ENCODE data around the gene BCDIN3D. TPM values are rescaled to one million over a fixed set of nuclear protein-coding genes. Genes with fewer than 3 reads are reported as not detected.

BCDIN3D gene
- total and polyA plus RNA-seq, 9 of the 15 experiments (the other 6 are each of a cell fraction or from before 2014, with no cell fraction given) = 3.7 to 6.9 (median 5.6) TPM

GRCh38 chr12:49868952-49869815, 26.3 kb upstream of the BCDIN3D start (continued):
- TF ChIP-seq, protein P1, sequence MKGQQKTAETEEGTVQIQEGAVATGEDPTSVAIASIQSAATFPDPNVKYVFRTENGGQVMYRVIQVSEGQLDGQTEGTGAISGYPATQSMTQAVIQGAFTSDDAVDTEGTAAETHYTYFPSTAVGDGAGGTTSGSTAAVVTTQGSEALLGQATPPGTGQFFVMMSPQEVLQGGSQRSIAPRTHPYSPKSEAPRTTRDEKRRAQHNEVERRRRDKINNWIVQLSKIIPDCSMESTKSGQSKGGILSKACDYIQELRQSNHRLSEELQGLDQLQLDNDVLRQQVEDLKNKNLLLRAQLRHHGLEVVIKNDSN (CRISPR knock-in tag; IDR thresholded peaks at IDR 0.05) = no peak
- TF ChIP-seq, protein P2, sequence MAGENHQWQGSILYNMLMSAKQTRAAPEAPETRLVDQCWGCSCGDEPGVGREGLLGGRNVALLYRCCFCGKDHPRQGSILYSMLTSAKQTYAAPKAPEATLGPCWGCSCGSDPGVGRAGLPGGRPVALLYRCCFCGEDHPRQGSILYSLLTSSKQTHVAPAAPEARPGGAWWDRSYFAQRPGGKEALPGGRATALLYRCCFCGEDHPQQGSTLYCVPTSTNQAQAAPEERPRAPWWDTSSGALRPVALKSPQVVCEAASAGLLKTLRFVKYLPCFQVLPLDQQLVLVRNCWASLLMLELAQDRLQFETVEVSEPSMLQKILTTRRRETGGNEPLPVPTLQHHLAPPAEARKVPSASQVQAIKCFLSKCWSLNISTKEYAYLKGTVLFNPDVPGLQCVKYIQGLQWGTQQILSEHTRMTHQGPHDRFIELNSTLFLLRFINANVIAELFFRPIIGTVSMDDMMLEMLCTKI (IDR thresholded peaks at IDR 0.05; ENCODE audit: partially characterized antibody) = no peak
- TF ChIP-seq ARID4B (CRISPR knock-in tag; IDR thresholded peaks at IDR 0.05) (0 out of 2 replicates have a peak, but pooled peaks have one; percentile 34), SRSF9 (IDR thresholded peaks at IDR 0.05; ENCODE audit: borderline replicate concordance, low read depth, low read length) (no peak), LCOR (CRISPR knock-in tag; IDR thresholded peaks at IDR 0.05) (peak; percentile 70; the same call in 1 of the 2 replicates), MBD2 (IDR thresholded peaks at IDR 0.05; ENCODE audit: borderline replicate concordance, low read depth) (peak; percentile 90), CBFA2T2 (conservative IDR thresholded peaks at IDR 0.05) (peak; percentile 99), MCM5 (IDR thresholded peaks at IDR 0.05; ENCODE audit: low read depth) (no peak), TCFL5 (CRISPR knock-in tag; conservative IDR thresholded peaks at IDR 0.05) (0 out of 2 replicates have a peak, but pooled peaks have one; percentile 66), ZNF740 (CRISPR knock-in tag; IDR thresholded peaks at IDR 0.05) (peak; percentile 93), ZNF740 (tag; IDR thresholded peaks at IDR 0.05) (peak in 1 of 2 experiments; percentile 92; a peak in 2 of 4 replicates), SIX5 (IDR thresholded peaks at IDR 0.05; ENCODE audit: borderline replicate concordance in 1 of 2, insufficient read depth in 1 of 2, low read depth in 1 of 2, low read length in 2 of 2) (no peak), PTRF (tag; IDR thresholded peaks at IDR 0.05) (no peak)
- TF ChIP-seq, protein P3, sequence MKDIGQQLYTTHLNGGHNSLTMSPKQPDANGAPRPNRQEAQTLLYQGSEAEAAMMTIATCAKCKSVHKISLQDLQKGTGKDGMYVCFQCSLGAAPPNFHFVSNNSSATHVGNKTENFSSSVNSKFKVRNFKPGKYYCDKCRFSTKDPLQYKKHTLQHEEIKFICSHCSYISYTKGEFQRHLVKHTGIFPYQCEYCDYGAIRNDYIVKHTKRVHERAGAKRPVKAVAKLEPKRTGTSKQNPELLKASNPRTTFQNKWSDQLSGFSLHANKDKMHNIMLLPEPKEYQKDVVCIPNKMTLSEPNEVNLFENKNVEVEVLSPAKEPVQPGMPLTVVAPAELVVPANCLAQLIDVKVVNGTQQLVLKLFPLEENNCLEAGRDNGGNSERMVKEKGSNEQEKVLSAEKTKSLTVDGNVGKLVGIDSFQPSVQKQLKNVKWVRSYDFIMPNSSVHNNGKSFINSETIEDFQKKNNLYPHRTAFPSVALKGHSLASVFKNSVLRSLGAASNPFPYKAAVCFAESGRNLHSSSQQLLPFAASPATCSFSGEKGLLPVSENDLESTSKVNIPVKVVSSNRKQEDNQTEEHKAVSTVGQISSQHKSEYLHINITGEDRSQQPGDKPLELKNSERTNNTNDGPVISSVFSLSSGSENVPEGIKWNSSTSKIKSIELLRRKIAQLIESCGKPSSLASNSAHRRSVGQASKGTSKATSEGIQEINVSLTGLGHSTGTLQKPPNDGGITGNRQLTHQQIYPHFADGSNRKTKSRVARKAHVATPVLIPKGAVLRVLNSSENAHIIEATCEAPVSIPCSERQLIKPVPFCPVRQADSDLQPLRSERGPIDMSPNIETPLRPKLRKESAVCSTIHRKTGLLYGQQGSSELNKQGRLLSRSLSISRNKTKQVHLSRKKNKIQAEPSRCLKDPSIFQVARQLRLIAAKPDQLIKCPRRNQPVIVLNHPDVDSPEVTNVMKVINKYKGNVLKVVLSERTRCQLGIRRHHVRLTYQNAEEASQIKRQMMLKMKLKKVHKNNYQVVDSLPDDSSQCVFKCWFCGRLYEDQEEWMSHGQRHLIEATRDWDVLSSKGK (CRISPR knock-in tag; IDR thresholded peaks at IDR 0.05) = no peak
